H1 (cell line): ENCODE measurements around the gene ZSCAN10. TPM values are rescaled to one million over a fixed set of nuclear protein-coding genes. Genes with fewer than 3 reads are reported as not detected.

Source experiments
- CTCF ChIA-PET: fragments of 300-600 bp; sonication (Branson Sonifier 250); formaldehyde crosslinking; loops from one replicate; lab custom pipeline; 2021; ENCODE audit not compliant: partially characterized antibody; lab: Charles Lee
- POLR2A ChIA-PET: fragments of 300-600 bp; sonication (Branson Sonifier 250); formaldehyde crosslinking; loops from one replicate; lab custom pipeline; 2021; ENCODE audit warnings: inconsistent platforms; ENCODE audit not compliant: partially characterized antibody; lab: Charles Lee
- DNase-seq, 2 experiments: peaks; one replicate each; pipeline versions ENCODE4 v3.0.0 to v3.0.0-alpha.2; 2010 to 2022; ENCODE audit warnings: low spot score in 2 of 2, low read depth in 1 of 2, mixed read lengths in 1 of 2
- FAIRE-seq: peaks from 2 replicates; lab custom pipeline; 2011; peaks lifted over from hg19 to GRCh38; lab: Jason Lieb, UNC
- H2AFZ ChIP-seq: 2 replicates; pipeline ENCODE4 v1.8.1; 2012; ENCODE audit warnings: low read length, inconsistent platforms
- H2AK5ac ChIP-seq: 2 replicates; pipeline ENCODE4 v1.6.1; 2013; ENCODE audit warnings: low read depth, low read length
- H2BK120ac ChIP-seq: replicated peaks from 2 replicates; pipeline ENCODE3; 2013; ENCODE audit warnings: low read depth, low read length, inconsistent platforms
- H2BK12ac ChIP-seq: 2 replicates; pipeline ENCODE4 v1.6.1; 2013; ENCODE audit warnings: low read depth, low read length
- H2BK15ac ChIP-seq: 2 replicates; pipeline ENCODE4 v1.6.1; 2013; ENCODE audit warnings: low read length
- H2BK20ac ChIP-seq: 2 replicates; pipeline ENCODE4 v1.6.1; 2013; ENCODE audit warnings: low read length
- H2BK5ac ChIP-seq: 2 replicates; pipeline ENCODE4 v1.6.1; 2013; ENCODE audit warnings: low read depth, low read length
- H3K14ac ChIP-seq: 2 replicates; pipeline ENCODE4 v1.6.1; 2013; ENCODE audit warnings: inconsistent platforms; ENCODE audit not compliant: insufficient read length
- H3K18ac ChIP-seq: 2 replicates; pipeline ENCODE4 v1.6.1; 2013; ENCODE audit warnings: low read length; ENCODE audit errors: extremely low read depth
- H3K23ac ChIP-seq: 2 replicates; pipeline ENCODE4 v1.6.1; 2013; ENCODE audit warnings: inconsistent platforms; ENCODE audit not compliant: insufficient read length
- H3K23me2 ChIP-seq: 2 replicates; pipeline ENCODE4 v1.6.1; 2013; ENCODE audit warnings: low read depth, low read length
- H3K27ac ChIP-seq: 2 replicates; pipeline ENCODE4 v1.6.1; 2011; ENCODE audit warnings: low read depth, low read length, inconsistent platforms
- H3K27me3 ChIP-seq, 4 experiments: replicated peaks in 1 of 4; 1 replicate in 1 of 4; 2 replicates in 3 of 4; pipeline versions ENCODE4 v1.6.1 to v1.8.1; 2011 to 2013; ENCODE audit warnings: low read length in 3 of 4, mild to moderate bottlenecking in 3 of 4, inconsistent platforms in 2 of 4, mixed read lengths in 2 of 4, moderate library complexity in 1 of 4; ENCODE audit not compliant: control insufficient read depth in 3 of 4, insufficient read depth in 3 of 4; ENCODE audit errors: extremely low read depth in 1 of 4
- H3K36me3 ChIP-seq, 4 experiments: 2 replicates each; pipeline versions ENCODE4 v1.6.1 to v1.8.1; 2011 to 2013; ENCODE audit warnings: mild to moderate bottlenecking in 4 of 4, low read length in 3 of 4, moderate library complexity in 2 of 4, control low read depth in 1 of 4, inconsistent platforms in 1 of 4; ENCODE audit not compliant: insufficient read depth in 4 of 4, control insufficient read depth in 2 of 4
- H3K4ac ChIP-seq: replicated peaks from 2 replicates; pipeline ENCODE3; 2013; ENCODE audit warnings: low read length, low read depth, mixed read lengths, inconsistent platforms; ENCODE audit not compliant: insufficient read length
- H3K4me1 ChIP-seq, 4 experiments: replicated peaks in 1 of 4; 1 replicate in 1 of 4; 2 replicates in 3 of 4; pipeline versions ENCODE4 v1.6.1 to v1.8.1; 2011 to 2013; ENCODE audit warnings: low read length in 3 of 4, inconsistent platforms in 2 of 4, mixed read lengths in 1 of 4; ENCODE audit not compliant: insufficient read depth in 4 of 4, control insufficient read depth in 3 of 4
- H3K4me2 ChIP-seq, 2 experiments: 2 replicates each; pipeline versions ENCODE4 v1.6.1 to v1.8.1; 2011 to 2013; ENCODE audit warnings: low read depth in 2 of 2, low read length in 2 of 2, control low read depth in 1 of 2, inconsistent platforms in 1 of 2, mild to moderate bottlenecking in 1 of 2; ENCODE audit not compliant: insufficient read depth in 1 of 2
- H3K4me3 ChIP-seq, 4 experiments: fragments of 200-600, 300-600 bp in 1 of 4; sonication (generic), shearing (Covaris generic), sonication (Bioruptor Twin) in 1 of 4; 2 replicates each; pipeline versions ENCODE4 v1.5.1 to v1.8.1; 2011 to 2016; ENCODE audit warnings: low read length in 4 of 4, low read depth in 3 of 4, control low read depth in 2 of 4, inconsistent platforms in 2 of 4, mild to moderate bottlenecking in 2 of 4, mixed read lengths in 1 of 4, moderate library complexity in 1 of 4; ENCODE audit not compliant: insufficient read depth in 2 of 4; ENCODE audit errors: extremely low read depth in 1 of 4
- H3K56ac ChIP-seq: replicated peaks from 2 replicates; pipeline ENCODE3; 2013; ENCODE audit warnings: low read depth, mild to moderate bottlenecking, mixed read lengths, low read length, inconsistent platforms; ENCODE audit not compliant: insufficient read length
- H3K79me1 ChIP-seq: 2 replicates; pipeline ENCODE4 v1.6.1; 2013; ENCODE audit warnings: low read depth, low read length, control low read depth
- H3K79me2 ChIP-seq, 2 experiments: 2 replicates each; pipeline versions ENCODE4 v1.6.1 to v1.8.1; 2012 to 2013; ENCODE audit warnings: low read length in 2 of 2, mild to moderate bottlenecking in 2 of 2, inconsistent platforms in 1 of 2; ENCODE audit not compliant: insufficient read depth in 2 of 2, control insufficient read depth in 1 of 2
- H3K9ac ChIP-seq, 4 experiments: replicated peaks in 1 of 4; 1 replicate in 1 of 4; 2 replicates in 3 of 4; pipeline versions ENCODE4 v1.6.1 to v1.8.1; 2011 to 2013; ENCODE audit warnings: low read depth in 3 of 4, low read length in 3 of 4, control low read depth in 2 of 4, mild to moderate bottlenecking in 2 of 4, moderate library complexity in 2 of 4, inconsistent platforms in 1 of 4; ENCODE audit errors: extremely low read depth in 1 of 4
- H3K9me3 ChIP-seq, 2 experiments: 2 replicates each; pipeline versions ENCODE4 v1.6.1 to v1.8.1; 2012 to 2013; ENCODE audit warnings: mild to moderate bottlenecking in 2 of 2, moderate library complexity in 2 of 2, control low read depth in 1 of 2, inconsistent platforms in 1 of 2, low read depth in 1 of 2, low read length in 1 of 2, mixed read lengths in 1 of 2; ENCODE audit not compliant: insufficient read depth in 2 of 2
- H4K20me1 ChIP-seq, 2 experiments: replicated peaks in 1 of 2; 2 replicates each; pipeline versions ENCODE3 to v1.8.1; 2011 to 2013; ENCODE audit warnings: inconsistent platforms in 2 of 2, low read length in 2 of 2, mild to moderate bottlenecking in 1 of 2; ENCODE audit not compliant: insufficient read depth in 2 of 2, control insufficient read depth in 1 of 2
- H4K5ac ChIP-seq: 2 replicates; pipeline ENCODE4 v1.6.1; 2013; ENCODE audit warnings: low read length, low read depth, mixed read lengths, inconsistent platforms; ENCODE audit not compliant: insufficient read length
- H4K8ac ChIP-seq: 2 replicates; pipeline ENCODE4 v1.8.0; 2013; ENCODE audit warnings: mild to moderate bottlenecking, moderate library complexity, low read length, inconsistent platforms; ENCODE audit not compliant: insufficient read depth; ENCODE audit errors: extremely low read depth
- H4K91ac ChIP-seq: replicated peaks from 2 replicates; pipeline ENCODE3; 2013; ENCODE audit warnings: low read length, mixed read lengths, inconsistent platforms; ENCODE audit not compliant: insufficient read length
- CHD2 ChIP-seq: IDR thresholded peaks from 2 replicates; pipeline ENCODE4 v1.6.1; 2012; ENCODE audit warnings: low read length, improper control_type of control experiment
- E2F6 ChIP-seq: IDR thresholded peaks from 2 replicates; pipeline ENCODE4 v1.6.1; 2012; ENCODE audit warnings: inconsistent platforms
- EP300 ChIP-seq, 2 experiments: IDR thresholded peaks; 1 replicate in 1 of 2; 2 replicates in 1 of 2; pipeline ENCODE4 v1.6.1; 2011 to 2012; ENCODE audit warnings: low read depth in 2 of 2, low read length in 2 of 2, mild to moderate bottlenecking in 2 of 2, borderline replicate concordance in 1 of 2, inconsistent platforms in 1 of 2, moderate library complexity in 1 of 2
- FOSL1 ChIP-seq: IDR thresholded peaks from 2 replicates; pipeline ENCODE4 v1.6.1; 2011; ENCODE audit warnings: mild to moderate bottlenecking, low read depth, low read length, moderate library complexity; ENCODE audit not compliant: insufficient read depth
- JUND ChIP-seq: IDR thresholded peaks from 2 replicates; pipeline ENCODE4 v1.6.1; 2011; ENCODE audit warnings: mild to moderate bottlenecking, improper control_type of control experiment, low read length
- RNF2 ChIP-seq: fragments of 200-900, 300-1000 bp; sonication (generic); IDR thresholded peaks from 2 replicates; pipeline ENCODE4 v1.7.1; 2016; ENCODE audit warnings: borderline replicate concordance, low read depth, mild to moderate bottlenecking, antibody characterized with exemption, low read length; ENCODE audit not compliant: poor library complexity, severe bottlenecking; ENCODE audit errors: missing control alignments
- SAP30 ChIP-seq: fragments of 300-600 bp; sonication (generic); IDR thresholded peaks from 2 replicates; pipeline ENCODE4 v1.7.1; 2012; ENCODE audit warnings: low read length, moderate library complexity, mild to moderate bottlenecking, inconsistent platforms; ENCODE audit not compliant: insufficient read depth, insufficient replicate concordance
- ZNF274 ChIP-seq: IDR thresholded peaks from 2 replicates; pipeline ENCODE4 v1.7.0; 2012; ENCODE audit warnings: low read length, borderline replicate concordance; ENCODE audit errors: extremely low read depth
- WGBS, 2 experiments: shearing (Covaris generic) in 1 of 2; methylation state at CpG; one replicate each; pipeline versions ENCODE4 v1.1.6 to v1.1.7; 2013 to 2015; ENCODE audit warnings: low lambda C conversion rate in 2 of 2, mixed read lengths in 2 of 2, inconsistent platforms in 1 of 2, low coverage in 1 of 2, missing lambda C conversion rate in 1 of 2; ENCODE audit not compliant: insufficient replicate concordance in 2 of 2, insufficient coverage in 1 of 2, insufficient read length in 1 of 2; ENCODE audit errors: extremely low coverage in 1 of 2, missing lambda C conversion rate in 1 of 2; 5-methylcytosine and 5-hydroxymethylcytosine counted together
- polyA plus RNA-seq, 7 experiments: library from polyadenylated mRNA; depleted of rRNA in 3 of 7; stranded (reverse) in 5 of 7; unstranded in 2 of 7; fragments of >200 nt in 5 of 7; fragments of 200-250 nt in 2 of 7; gene quantifications; 1 replicate in 5 of 7; 2 replicates in 1 of 7; 4 replicates in 1 of 7; pipeline versions ENCODE4 v1.2.1 to v1.2.3, GENCODE V29; 2011 to 2013; ENCODE audit warnings: missing spikeins in 2 of 7, mixed read lengths in 2 of 7
- total RNA-seq: library from RNA; stranded (reverse); fragmentation: NEBNext Ultra II Directional; extraction: Animal tissue kit (Norgen Biotek cat#: 25700); gene quantifications from 2 replicates; pipeline ENCODE4 v1.2.1, GENCODE V29; 2021
- TF ChIP-seq, protein P1 (sequence below): IDR thresholded peaks from 2 replicates; pipeline ENCODE4 v1.6.1; 2011; ENCODE audit warnings: low read depth, mild to moderate bottlenecking, low read length; ENCODE audit not compliant: insufficient read depth

Gene ZSCAN10
- total and polyA plus RNA-seq, 2 of the 8 experiments (the other 6 are each of a cell fraction or from before 2014, with no cell fraction given): 209 to 314 TPM

- H3K23ac ChIP-seq: no peak overlapping the region
- H2BK20ac ChIP-seq: no peak overlapping the region
- H4K5ac ChIP-seq: no peak overlapping the region
- no peak for DNase-seq
- H3K14ac ChIP-seq: no peak overlapping the region
- H2AK5ac ChIP-seq: no peak overlapping the region
- no peak overlapping the region for H3K4me2 ChIP-seq
- 0 out of 2 replicates have a peak, but pooled peaks cover 2% of the 10 kb centered on the region for H3K23me2 ChIP-seq
- ChIA-PET CTCF (interaction anchor here (0.6 to 10.9 kb wide), 6 partner anchors 12 to 136 kb away, joined by 3 to 174 read pairs (median 4); partner anchors contain the start of gene ZNF213), POLR2A (interaction anchor here (0.6 to 3.9 kb wide), 7 partner anchors 9 to 308 kb away, joined by 3 to 20 read pairs (median 3); partner anchors contain the start of genes TNFRSF12A and ZNF213)
- H3K36me3 ChIP-seq: peaks cover 0 to 8% (median 3%) of the 10 kb centered on the region in 4 experiments; a peak in 4 of 8 replicates
- no peak overlapping the region for H2BK120ac ChIP-seq
- H4K8ac ChIP-seq: peak overlapping the region; percentile 68; the same call in 1 of the 2 replicates
- no peak overlapping the region for H2BK12ac ChIP-seq
- H3K4me3 ChIP-seq: no peak overlapping the region
- no peaks in the 10 kb centered on the region for H3K9me3 ChIP-seq
- no peak for FAIRE-seq
- H3K27me3 ChIP-seq: peaks cover 0 to 14% (median 8%) of the 10 kb centered on the region in 4 experiments; a peak in 5 of 7 replicates
- no peaks in the 10 kb centered on the region for H3K79me1 ChIP-seq
- H3K56ac ChIP-seq: no peak overlapping the region
- H2AFZ ChIP-seq: no peak overlapping the region
- no peak overlapping the region for H2BK5ac ChIP-seq
- H2BK15ac ChIP-seq: no peak overlapping the region
- peaks cover 0 to 6% of the 10 kb centered on the region in 2 experiments for H4K20me1 ChIP-seq
- H3K79me2 ChIP-seq: no peaks in the 10 kb centered on the region
- 91% methylated on average over 22 of the region's 23 CpGs; no CpG with 5 or more reads in 1 of the 2 experiments for WGBS, 2 experiments
- no peaks in the 10 kb centered on the region for H3K4me1 ChIP-seq
- no peak overlapping the region for H3K4ac ChIP-seq
- no peak overlapping the region for H3K9ac ChIP-seq
- H3K27ac ChIP-seq: no peak overlapping the region
- no peak overlapping the region for H4K91ac ChIP-seq
- H3K18ac ChIP-seq: no peak overlapping the region
- TF ChIP-seq, protein P1, sequence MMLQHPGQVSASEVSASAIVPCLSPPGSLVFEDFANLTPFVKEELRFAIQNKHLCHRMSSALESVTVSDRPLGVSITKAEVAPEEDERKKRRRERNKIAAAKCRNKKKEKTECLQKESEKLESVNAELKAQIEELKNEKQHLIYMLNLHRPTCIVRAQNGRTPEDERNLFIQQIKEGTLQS: no peak
- TF ChIP-seq E2F6: no peak
- TF ChIP-seq FOSL1: no peak
- TF ChIP-seq EP300 (IDR thresholded peaks at IDR 0.05; ENCODE audit: borderline replicate concordance in 1 of 2, low read depth in 2 of 2, low read length in 2 of 2): no peak
- TF ChIP-seq CHD2: no peak
- TF ChIP-seq RNF2: no peak
- TF ChIP-seq ZNF274: no peak
- TF ChIP-seq JUND: no peak
- TF ChIP-seq SAP30: no peak
Measured at GRCh38 chr16:3143598-3144320, 44.7 kb upstream of the ZSCAN10 start.
